Left ventricle myocardium inferior (tissue), 1 donor: ENCODE measurements around the gene ZNF222. TPM values are rescaled to one million over a fixed set of nuclear protein-coding genes. Genes with fewer than 3 reads are reported as not detected.

ENCODE experiments used
- DNase-seq: peaks from one replicate; pipeline ENCODE4 v3.0.0-alpha.2; 2020
- H3K27ac ChIP-seq: fragments of 200-600 bp; replicated peaks from 2 replicates; pipeline ENCODE4 v1.8.0; 2021
- H3K27me3 ChIP-seq: fragments of 200-600 bp; 2 replicates; pipeline ENCODE4 v1.8.0; 2021; ENCODE audit warnings: low read depth
- H3K36me3 ChIP-seq: fragments of 200-600 bp; 2 replicates; pipeline ENCODE4 v1.8.0; 2021
- H3K4me1 ChIP-seq: fragments of 200-600 bp; 2 replicates; pipeline ENCODE4 v1.8.0; 2021
- H3K4me3 ChIP-seq: fragments of 200-600 bp; 2 replicates; pipeline ENCODE4 v1.8.0; 2021; ENCODE audit warnings: mild to moderate bottlenecking, moderate library complexity
- H3K9me3 ChIP-seq: fragments of 200-600 bp; replicated peaks from 2 replicates; pipeline ENCODE4 v1.8.0; 2021
- CTCF ChIP-seq: fragments of 200-600 bp; IDR thresholded peaks from 2 replicates; pipeline ENCODE4 v1.8.0; 2021; ENCODE audit warnings: antibody characterized with exemption, mild to moderate bottlenecking, borderline replicate concordance
- intact Hi-C: fragments of 100-400 bp; cut with micrococcal nuclease; formaldehyde crosslinking; loops from one replicate; pipeline ENCODE4 v1.11.0; 2022
- total RNA-seq: library from RNA; stranded (reverse); fragmentation: NEBNext Ultra II Directional; extraction: Animal tissue kit (Norgen Biotek cat#: 25700); gene quantifications from one replicate; pipeline ENCODE4 v1.2.1, GENCODE V29; 2021
- donor health status: DM: no; HTN: yes; CAD: no; lungs with severe emphysema.

ZNF222 gene
- total RNA-seq, 1 donor from 2014 or later, result 4.6 TPM

GRCh38 chr19:44007473-44007872 lies 17.7 kb upstream of the ZNF222 start:
- no peak for DNase-seq
- peaks cover 74% of the 10 kb centered on the region for H3K9me3 ChIP-seq
- H3K27ac ChIP-seq, result no peak overlapping the region
- no peak for TF ChIP-seq CTCF
- H3K4me3 ChIP-seq, result no peak overlapping the region
- H3K27me3 ChIP-seq, result no peaks in the 10 kb centered on the region
- intact Hi-C loops, result no loop called here
- peaks cover 74% of the 10 kb centered on the region for H3K36me3 ChIP-seq
- peaks cover 17% of the 10 kb centered on the region for H3K4me1 ChIP-seq

- intact Hi-C loops, result no loop called here
Measured at GRCh38 chr19:44010468-44010867, 14.7 kb upstream of the ZNF222 start.

GRCh38 chr19:44019498-44019897 lies 5.7 kb upstream of the ZNF222 start:
- H3K36me3 ChIP-seq, result no peaks in the 10 kb centered on the region
- no peaks in the 10 kb centered on the region for H3K27me3 ChIP-seq
- no peak overlapping the region for H3K4me3 ChIP-seq
- peaks cover 29% of the 10 kb centered on the region for H3K9me3 ChIP-seq
- H3K4me1 ChIP-seq, result peaks cover under 1% of the 10 kb centered on the region
- no peak for TF ChIP-seq CTCF
- DNase-seq, result no peak
- H3K27ac ChIP-seq, result no peak overlapping the region
- intact Hi-C loops, result no loop called here

More at GRCh38 chr19:44010468-44010867, 14.7 kb upstream of the ZNF222 start:
- Histone ChIP-seq H3K27me3 (no peaks in the 10 kb centered on the region), H3K27ac (no peak overlapping the region), H3K4me3 (no peak overlapping the region), H3K9me3 (peaks cover 100% of the 10 kb centered on the region), H3K36me3 (peaks cover 81% of the 10 kb centered on the region), H3K4me1 (no peaks in the 10 kb centered on the region)
- no peak for DNase-seq
- no peak for TF ChIP-seq CTCF

- H3K36me3 ChIP-seq, result peaks cover under 1% of the 10 kb centered on the region
- TF ChIP-seq CTCF, result no peak
- H3K27me3 ChIP-seq, result no peaks in the 10 kb centered on the region
- peaks cover 12% of the 10 kb centered on the region for H3K9me3 ChIP-seq
- H3K4me3 ChIP-seq, result no peak overlapping the region
- intact Hi-C loops, result no loop called here
- DNase-seq, result no peak
- no peak overlapping the region for H3K27ac ChIP-seq
- H3K4me1 ChIP-seq, result peaks cover 16% of the 10 kb centered on the region
Measured at GRCh38 chr19:44021221-44021620, 4.0 kb upstream of the ZNF222 start.

GRCh38 chr19:44024900-44025216 lies 321 bp upstream of the ZNF222 start:
- DNase-seq, result no peak
- peaks cover 37% of the 10 kb centered on the region for H3K36me3 ChIP-seq
- H3K27me3 ChIP-seq, result no peaks in the 10 kb centered on the region
- intact Hi-C loops, result no loop called here
- H3K9me3 ChIP-seq, result peaks cover 35% of the 10 kb centered on the region
- TF ChIP-seq CTCF, result no peak
- H3K4me1 ChIP-seq, result peaks cover 19% of the 10 kb centered on the region
- H3K27ac ChIP-seq, result peak overlapping the region; percentile 74
- peak overlapping the region; percentile 86 for H3K4me3 ChIP-seq

GRCh38 chr19:44026622-44027021 lies 1.4 kb downstream of the ZNF222 start:
- Histone ChIP-seq H3K36me3 (peaks cover 54% of the 10 kb centered on the region), H3K9me3 (peaks cover 49% of the 10 kb centered on the region), H3K27me3 (no peaks in the 10 kb centered on the region), H3K4me1 (peaks cover 19% of the 10 kb centered on the region), H3K4me3 (no peak overlapping the region), H3K27ac (no peak overlapping the region)
- TF ChIP-seq CTCF, result no peak
- intact Hi-C loops, result no loop called here
- DNase-seq, result no peak
